H7 (cell line): ENCODE measurements around the gene ANKRD49. TPM values are rescaled to one million over a fixed set of nuclear protein-coding genes. Genes with fewer than 3 reads are reported as not detected.

Source experiments
- DNase-seq: peaks from one replicate; pipeline ENCODE4 v3.0.0; 2012
- H3K27me3 ChIP-seq: 2 replicates; pipeline ENCODE4 v1.6.0; 2011; ENCODE audit warnings: mild to moderate bottlenecking, low read length; ENCODE audit not compliant: control insufficient read depth, insufficient read depth
- H3K36me3 ChIP-seq: replicated peaks from 2 replicates; pipeline ENCODE4 v1.5.1; 2011; ENCODE audit warnings: low read length; ENCODE audit not compliant: control insufficient read depth, insufficient read depth
- H3K4me3 ChIP-seq: 2 replicates; pipeline ENCODE4 v1.5.1; 2011; ENCODE audit warnings: low read depth, mild to moderate bottlenecking, control low read depth, low read length, moderate library complexity; ENCODE audit not compliant: insufficient read depth
- total RNA-seq: library from RNA; depleted of rRNA; stranded (reverse); fragments of >200 nt; shearing (Covaris generic); gene quantifications from 2 replicates; pipeline ENCODE4 v1.2.3, GENCODE V29; 2014

The ANKRD49 gene
- total RNA-seq, 1 experiment from 2014 or later, result 10.0 TPM

DNA sequence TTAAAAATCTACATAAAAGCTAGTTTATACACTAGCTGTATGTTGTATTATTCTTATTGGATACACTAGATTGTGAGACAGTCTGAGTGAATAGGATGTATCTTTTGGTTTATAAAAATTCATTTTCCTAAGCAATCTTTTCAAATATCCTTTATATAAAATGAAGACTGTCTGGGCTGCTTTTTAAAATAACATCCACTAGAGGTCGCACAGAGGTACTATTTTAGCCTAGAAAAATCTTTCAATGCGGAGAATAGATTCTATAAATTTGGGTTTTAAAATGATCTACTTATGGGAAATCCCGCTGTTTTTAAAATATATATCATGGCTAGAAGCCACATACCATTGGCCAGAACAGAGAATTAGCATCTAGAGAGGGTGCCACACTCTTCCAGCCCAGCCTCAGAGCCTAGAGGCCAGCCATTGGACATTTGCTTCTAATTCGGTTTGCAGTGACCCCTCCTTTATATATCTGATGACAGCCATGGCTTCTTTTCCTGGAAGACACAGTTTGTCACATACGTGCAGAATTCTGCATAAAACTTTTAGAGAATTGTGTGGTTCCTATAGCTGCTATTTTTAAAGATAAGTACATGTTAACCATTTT lies 25.8 kb downstream of the ANKRD49 start:
- no peak for DNase-seq
- Histone ChIP-seq H3K36me3 (no peaks in the 10 kb centered on the region), H3K4me3 (no peak overlapping the region), H3K27me3 (no peaks in the 10 kb centered on the region)

DNA sequence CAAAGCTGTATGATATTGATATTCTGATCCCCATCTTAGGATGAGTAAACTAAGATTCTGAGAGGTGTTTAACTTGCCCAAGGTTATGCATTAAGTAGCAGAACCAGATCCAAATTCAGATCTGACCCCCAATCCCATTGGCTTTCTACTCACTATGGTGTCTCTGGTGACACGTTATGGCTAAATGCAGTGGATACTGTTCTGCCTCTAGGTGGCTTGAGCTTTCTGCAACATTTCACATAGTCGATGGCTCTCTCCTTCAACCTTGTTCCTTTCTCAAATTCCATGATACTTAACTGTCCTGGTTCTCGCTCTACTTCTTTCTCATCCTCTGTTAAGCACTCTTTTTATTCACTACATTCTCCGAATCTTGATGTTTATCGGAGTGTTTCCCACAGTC lies 27.9 kb downstream of the ANKRD49 start:
- peak; percentile 32 for DNase-seq
- Histone ChIP-seq H3K4me3 (no peak overlapping the region), H3K27me3 (no peaks in the 10 kb centered on the region; the same call in 1 of the 2 replicates), H3K36me3 (no peaks in the 10 kb centered on the region)

DNA sequence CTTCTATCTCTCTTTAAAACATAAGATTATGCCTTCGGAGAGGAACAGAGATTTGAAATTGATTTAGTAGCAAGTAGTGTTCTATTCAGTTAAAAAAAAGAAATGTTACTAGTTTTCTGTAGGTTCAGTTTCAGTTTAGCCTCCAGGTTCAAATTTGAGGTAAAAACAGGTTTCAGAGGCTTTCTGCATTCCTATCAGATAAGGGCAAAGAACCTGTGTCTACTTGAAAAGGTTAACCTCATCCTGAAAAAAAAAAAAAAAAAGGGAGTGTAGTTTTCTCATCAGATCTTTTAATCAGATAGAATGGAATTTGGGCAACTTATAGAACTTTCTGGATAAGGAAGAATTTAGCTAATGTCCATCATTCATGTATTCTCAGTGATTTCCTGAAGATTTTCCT lies 30.6 kb downstream of the ANKRD49 start:
- H3K4me3 ChIP-seq, result no peak overlapping the region
- DNase-seq, result no peak
- no peaks in the 10 kb centered on the region for H3K36me3 ChIP-seq
- H3K27me3 ChIP-seq, result no peaks in the 10 kb centered on the region; the same call in 1 of the 2 replicates

DNA sequence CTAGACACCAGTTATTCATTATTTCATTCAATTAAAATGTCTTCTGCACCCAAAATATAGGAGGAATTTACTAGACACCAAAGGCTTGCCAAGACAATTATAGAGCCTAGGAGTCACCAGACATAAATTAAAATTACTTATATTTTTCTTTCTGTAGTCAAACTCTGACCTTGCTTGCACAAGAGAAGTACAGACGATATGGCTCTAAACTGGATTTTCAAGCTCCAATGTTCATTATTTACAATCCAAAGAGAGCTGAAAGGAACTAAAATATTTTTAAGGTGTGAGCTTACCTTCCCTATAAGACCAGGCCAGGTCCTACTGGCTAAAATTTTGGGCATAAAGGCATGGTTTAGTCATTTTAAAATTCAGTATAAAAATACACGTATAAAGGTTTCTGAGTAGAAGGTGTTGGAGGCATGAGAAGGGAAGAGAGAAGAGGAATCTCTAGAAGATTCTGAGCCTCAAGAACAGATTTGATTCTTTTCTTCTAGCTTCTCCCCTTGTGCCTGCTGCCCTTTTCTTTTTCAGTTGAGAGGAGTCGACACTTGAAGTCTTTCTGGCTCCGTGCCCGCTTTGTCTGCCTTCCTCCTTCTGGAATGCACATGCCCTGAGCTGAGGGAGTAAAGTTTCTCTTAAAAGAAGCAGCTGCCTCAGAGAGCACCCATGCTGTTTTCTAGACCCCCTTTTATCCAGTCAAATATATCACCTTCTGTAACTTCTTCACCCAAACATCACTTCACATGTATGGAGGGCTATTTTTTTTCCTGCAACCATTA lies 32.0 kb downstream of the ANKRD49 start:
- no peaks in the 10 kb centered on the region for H3K36me3 ChIP-seq
- no peaks in the 10 kb centered on the region; the same call in 1 of the 2 replicates for H3K27me3 ChIP-seq
- no peak overlapping the region for H3K4me3 ChIP-seq
- DNase-seq, result no peak

DNA sequence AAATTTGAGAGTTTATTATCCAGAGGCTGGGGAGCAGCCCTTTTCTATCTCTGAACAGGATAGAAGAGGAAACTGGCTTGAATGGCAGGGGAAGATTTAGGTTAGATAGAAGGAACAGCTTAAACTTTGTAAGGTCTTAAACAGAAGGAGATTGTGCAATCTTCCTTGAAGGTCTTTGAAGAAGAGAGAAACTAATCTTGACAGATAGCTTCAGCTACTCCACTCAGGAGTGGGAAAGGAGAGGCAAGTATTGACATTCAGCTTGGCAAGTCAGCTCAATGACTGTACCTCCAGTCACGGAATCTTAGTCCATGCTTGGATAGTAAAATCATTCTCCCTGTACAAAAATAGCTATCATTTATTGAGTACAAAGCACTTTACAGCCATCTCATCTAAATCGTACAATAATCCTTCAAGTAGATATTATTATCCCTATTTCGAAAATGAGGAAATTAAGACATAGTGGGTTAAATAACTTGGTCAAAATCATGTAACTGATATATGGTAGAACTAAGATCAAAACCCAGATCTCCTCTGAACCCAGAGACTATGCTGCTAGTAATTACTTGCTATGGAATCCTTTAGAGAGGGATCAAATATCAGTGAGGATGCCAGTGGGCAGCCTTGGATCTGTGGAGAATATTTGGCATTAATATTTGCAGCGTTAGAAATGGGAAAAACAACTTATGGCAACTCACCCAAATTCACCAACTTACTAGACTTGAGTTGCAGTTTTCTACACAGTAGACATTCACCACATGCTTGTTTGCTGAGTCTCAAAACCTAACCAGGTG lies 33.1 kb downstream of the ANKRD49 start:
- Histone ChIP-seq H3K27me3 (no peaks in the 10 kb centered on the region; the same call in 1 of the 2 replicates), H3K4me3 (no peak overlapping the region), H3K36me3 (no peaks in the 10 kb centered on the region)
- no peak for DNase-seq

DNA sequence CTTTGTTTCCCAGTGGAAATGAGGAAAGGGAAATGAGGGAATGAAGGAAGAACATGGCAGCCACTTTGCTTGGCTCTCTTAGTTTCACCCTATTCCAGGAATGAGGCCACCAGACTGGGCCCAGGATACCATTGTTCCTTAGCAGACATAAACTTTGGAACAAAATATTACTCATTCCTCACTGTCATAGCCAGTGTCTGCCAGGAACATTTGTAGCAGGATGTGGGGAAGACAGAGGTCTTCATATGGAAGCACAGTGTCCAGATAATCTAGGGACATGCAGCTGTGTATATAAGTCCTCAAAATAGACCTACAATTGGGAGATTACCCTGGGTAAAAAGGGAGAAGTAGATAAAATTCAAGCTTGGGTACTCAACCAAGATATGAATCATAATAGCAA lies 34.8 kb downstream of the ANKRD49 start:
- DNase-seq, result no peak
- no peak overlapping the region for H3K4me3 ChIP-seq
- H3K27me3 ChIP-seq, result no peaks in the 10 kb centered on the region; the same call in 1 of the 2 replicates
- H3K36me3 ChIP-seq, result no peaks in the 10 kb centered on the region

DNA sequence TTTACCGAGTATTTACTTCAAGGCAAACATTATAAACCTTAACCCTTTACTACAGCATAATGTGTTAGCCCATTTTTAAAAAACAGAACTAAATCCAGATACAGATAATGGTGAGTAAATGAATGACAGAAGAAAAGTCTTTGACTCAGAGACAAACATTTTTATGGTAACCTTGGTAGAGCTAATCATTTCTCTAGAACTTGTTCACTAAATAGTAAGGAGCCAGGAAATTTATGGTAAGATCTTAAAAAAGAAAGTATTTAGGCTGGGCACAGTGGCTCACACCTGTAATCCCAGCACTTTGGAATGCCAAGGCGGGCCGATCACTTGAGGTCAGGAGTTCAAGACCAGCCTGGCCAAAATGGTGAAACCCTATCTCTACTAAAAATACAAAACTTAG lies 38.4 kb downstream of the ANKRD49 start:
- Histone ChIP-seq H3K36me3 (no peaks in the 10 kb centered on the region), H3K27me3 (no peaks in the 10 kb centered on the region), H3K4me3 (no peak overlapping the region)
- DNase-seq, result no peak

DNA sequence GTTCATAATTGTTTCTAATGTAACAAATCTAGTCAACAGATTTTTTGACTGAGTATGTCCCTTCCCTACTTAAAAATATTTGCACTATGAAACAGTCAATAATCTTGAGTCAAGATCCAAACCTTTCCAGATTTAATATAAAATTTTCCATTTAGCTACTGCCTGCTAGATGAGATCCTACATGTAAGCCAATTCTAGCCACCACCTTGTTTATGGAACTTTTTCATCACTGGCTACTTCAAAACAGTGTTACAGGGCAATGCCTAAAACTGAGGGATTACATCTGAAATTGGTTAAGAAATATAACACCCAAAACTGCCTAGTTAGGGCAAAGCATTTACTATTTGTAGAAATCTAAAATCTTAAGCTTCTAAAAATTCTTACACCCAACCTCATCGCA lies 39.4 kb downstream of the ANKRD49 start:
- no peak overlapping the region for H3K4me3 ChIP-seq
- no peaks in the 10 kb centered on the region for H3K27me3 ChIP-seq
- no peak for DNase-seq
- no peaks in the 10 kb centered on the region for H3K36me3 ChIP-seq

DNA sequence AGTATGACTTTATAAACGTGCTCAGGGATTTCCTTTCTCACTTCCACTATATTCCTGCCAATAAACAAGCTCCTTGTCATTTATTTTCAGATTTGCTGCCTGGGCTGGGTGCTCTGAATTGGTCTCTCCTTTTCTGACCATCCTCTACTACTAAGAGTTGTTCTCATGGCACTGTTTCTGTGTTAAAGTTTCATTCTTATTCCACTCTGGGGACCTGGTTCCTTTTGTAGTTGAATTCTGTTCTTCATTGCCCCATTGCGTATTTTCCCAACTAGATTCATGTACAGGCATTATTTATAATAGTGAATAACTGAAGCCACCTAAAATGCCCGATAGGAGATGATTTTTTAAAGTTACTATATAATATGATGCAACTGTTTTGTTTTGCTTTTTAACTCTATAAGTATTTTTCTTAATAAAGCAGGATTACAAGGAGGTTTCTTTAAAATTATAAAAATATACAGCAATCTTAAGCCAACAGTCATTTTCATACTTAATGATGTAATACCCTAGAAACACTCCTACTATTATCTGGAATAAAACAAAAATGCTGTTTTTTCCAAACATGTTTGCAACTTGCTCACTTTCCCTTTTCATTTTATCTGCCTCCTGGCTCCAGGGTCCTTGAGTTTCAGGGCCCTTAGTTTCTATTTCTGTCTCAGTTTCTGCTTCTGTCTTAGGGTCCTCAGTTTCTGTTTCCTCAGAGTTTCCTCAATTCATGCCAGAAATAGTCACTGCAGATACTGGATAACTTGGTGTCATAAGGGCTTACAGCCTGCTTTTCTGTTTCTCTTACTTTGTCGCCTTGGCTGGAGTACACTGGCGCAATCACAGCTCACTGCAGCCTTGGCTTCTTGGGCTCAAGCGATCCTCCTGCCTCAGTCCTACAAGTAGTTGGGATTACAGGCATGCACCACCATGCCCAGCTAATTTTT lies 40.2 kb downstream of the ANKRD49 start:
- Histone ChIP-seq H3K4me3 (no peak overlapping the region), H3K36me3 (no peaks in the 10 kb centered on the region), H3K27me3 (no peaks in the 10 kb centered on the region)
- no peak for DNase-seq

DNA sequence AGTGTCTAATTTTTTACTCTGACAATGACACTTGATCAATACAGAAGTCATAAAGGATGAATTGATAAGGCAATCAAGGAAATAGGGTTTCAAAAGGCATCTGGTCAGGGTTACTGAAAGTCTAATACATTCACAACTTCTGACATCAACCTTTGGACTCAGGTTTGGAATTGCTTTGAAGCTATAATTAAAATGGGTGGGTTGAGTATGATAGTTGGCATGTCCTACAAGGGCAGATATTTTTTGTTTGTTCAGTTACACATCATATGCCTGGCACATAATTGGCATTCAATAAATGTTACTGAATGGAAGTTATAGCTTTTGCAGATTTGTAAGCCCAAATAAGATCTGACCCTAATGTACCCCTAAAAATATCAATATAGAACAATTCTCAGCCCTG lies 42.6 kb downstream of the ANKRD49 start:
- no peaks in the 10 kb centered on the region; the same call in 1 of the 2 replicates for H3K27me3 ChIP-seq
- no peaks in the 10 kb centered on the region for H3K36me3 ChIP-seq
- no peak overlapping the region for H3K4me3 ChIP-seq
- DNase-seq, result no peak

DNA sequence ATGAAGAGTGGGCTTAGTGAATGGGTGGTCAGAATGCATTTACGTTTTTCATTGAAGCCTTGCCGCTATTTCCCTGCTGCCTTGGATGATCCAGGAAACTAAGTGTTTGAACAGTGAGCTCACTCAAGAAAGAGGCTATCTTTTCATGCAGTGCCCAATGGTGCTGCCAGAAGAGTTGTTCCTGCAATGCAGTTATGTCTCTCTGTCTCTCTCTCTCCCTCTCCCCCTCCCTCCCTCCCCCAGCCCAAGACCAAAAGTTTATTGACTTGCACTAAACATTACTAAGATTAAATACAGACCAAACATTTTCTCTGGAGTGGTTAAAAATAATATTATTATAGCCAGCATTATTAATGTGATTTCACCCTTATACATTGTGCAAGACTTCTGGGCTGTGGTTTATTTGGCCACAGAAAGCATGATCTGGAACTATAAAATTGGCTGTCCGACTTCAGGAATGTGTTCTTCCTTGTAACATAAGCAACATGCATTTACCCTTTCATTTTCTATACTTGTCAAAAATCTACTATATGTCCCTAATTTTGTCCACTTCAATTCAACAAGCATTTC lies 43.3 kb downstream of the ANKRD49 start:
- no peaks in the 10 kb centered on the region; the same call in none of the 2 replicates for H3K27me3 ChIP-seq
- H3K4me3 ChIP-seq, result no peak overlapping the region
- H3K36me3 ChIP-seq, result no peaks in the 10 kb centered on the region
- no peak for DNase-seq

DNA sequence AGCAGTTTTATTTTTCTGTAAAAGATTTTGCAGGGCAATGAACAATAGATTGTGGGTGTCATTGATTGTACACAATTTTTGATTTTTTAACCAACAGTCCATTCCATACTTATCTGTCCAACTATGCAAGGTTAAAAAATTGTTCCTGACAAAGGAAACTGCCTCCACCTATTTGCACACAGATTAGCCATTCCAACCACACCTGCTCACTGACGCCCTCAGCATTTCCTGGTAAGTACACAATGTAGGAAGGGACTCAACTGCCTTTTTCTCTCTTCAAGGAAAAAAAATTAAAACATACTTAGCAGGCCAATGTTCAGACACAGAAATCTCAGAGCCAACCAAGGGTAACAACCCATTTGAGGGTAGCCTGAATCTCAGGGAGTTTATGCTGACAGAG lies 45.6 kb downstream of the ANKRD49 start:
- H3K4me3 ChIP-seq, result no peak overlapping the region
- no peaks in the 10 kb centered on the region for H3K36me3 ChIP-seq
- no peak for DNase-seq
- no peaks in the 10 kb centered on the region; the same call in none of the 2 replicates for H3K27me3 ChIP-seq

DNA sequence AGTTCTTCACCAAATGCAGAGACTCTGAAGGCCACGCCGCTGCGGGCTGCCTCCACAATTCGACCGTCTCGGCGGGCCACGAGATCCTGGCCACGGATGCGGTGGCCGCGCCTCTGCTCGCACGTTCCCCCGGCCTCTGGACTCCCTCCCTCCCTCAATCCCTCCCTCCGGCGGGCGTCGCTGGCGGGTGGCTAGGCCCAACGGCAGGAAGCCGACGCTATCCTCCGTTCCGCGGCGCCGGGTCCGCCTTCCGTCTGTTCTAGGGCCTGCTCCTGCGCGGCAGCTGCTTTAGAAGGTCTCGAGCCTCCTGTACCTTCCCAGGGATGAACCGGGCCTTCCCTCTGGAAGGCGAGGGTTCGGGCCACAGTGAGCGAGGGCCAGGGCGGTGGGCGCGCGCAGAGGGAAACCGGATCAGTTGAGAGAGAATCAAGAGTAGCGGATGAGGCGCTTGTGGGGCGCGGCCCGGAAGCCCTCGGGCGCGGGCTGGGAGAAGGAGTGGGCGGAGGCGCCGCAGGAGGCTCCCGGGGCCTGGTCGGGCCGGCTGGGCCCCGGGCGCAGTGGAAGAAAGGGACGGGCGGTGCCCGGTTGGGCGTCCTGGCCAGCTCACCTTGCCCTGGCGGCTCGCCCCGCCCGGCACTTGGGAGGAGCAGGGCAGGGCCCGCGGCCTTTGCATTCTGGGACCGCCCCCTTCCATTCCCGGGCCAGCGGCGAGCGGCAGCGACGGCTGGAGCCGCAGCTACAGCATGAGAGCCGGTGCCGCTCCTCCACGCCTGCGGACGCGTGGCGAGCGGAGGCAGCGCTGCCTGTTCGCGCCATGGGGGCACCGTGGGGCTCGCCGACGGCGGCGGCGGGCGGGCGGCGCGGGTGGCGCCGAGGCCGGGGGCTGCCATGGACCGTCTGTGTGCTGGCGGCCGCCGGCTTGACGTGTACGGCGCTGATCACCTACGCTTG lies 50.2 kb downstream of the ANKRD49 start, which contains the start of gene FUT4:
Gene FUT4, plus strand, starts transcription at position 227 of the 951 bp plus-strand sequence. Its CDS starts 213 bp downstream, at position 440.
- Histone ChIP-seq H3K4me3 (peak within 1 kb of the TSS; percentile 72), H3K27me3 (peaks cover 16% of the 10 kb centered on the region), H3K36me3 (no peaks in the 10 kb centered on the region)
- peak; percentile 95 for DNase-seq
